GM23338 (cell line): ENCODE data around the gene JMJD1C.

ENCODE experiments used
- CREB1 ChIP-seq: fragments of 250-450 bp; sonication (Bioruptor Pico); IDR thresholded peaks from 2 replicates; pipeline ENCODE4 v1.5.0; 2020; ENCODE audit warnings: low read depth, mild to moderate bottlenecking, moderate library complexity
- CTCF ChIP-seq, 2 experiments: fragments of 200-600 bp in 1 of 2; sonication (generic) in 1 of 2; conservative IDR thresholded peaks; 2 replicates each; pipeline versions ENCODE4 v1.5.1 to v1.6.1; 2016 to 2017; ENCODE audit warnings: antibody characterized with exemption in 2 of 2, low read depth in 2 of 2, mild to moderate bottlenecking in 2 of 2, moderate library complexity in 1 of 2
- EZH2 ChIP-seq: fragments of 200-600 bp; sonication (generic); IDR thresholded peaks from one replicate; pipeline ENCODE4 v1.8.0; 2017; ENCODE audit warnings: antibody characterized with exemption, mild to moderate bottlenecking, low read depth; ENCODE audit not compliant: unreplicated experiment
- EZH2phosphoT487 ChIP-seq: fragments of 200-600 bp; sonication (generic); IDR thresholded peaks from one replicate; pipeline ENCODE4 v1.8.1; 2018; ENCODE audit warnings: antibody characterized with exemption; ENCODE audit not compliant: unreplicated experiment
- JUNB ChIP-seq: IDR thresholded peaks from one replicate; pipeline ENCODE4 v1.6.1; 2016; ENCODE audit warnings: antibody characterized with exemption; ENCODE audit not compliant: unreplicated experiment
- NANOG ChIP-seq: IDR thresholded peaks from 2 replicates; pipeline ENCODE4 v1.6.1; 2016; ENCODE audit warnings: antibody characterized with exemption, borderline replicate concordance
- POLR2AphosphoS5 ChIP-seq: IDR thresholded peaks from 2 replicates; pipeline ENCODE4 v1.6.1; 2016; ENCODE audit warnings: antibody characterized with exemption, low read depth
- REST ChIP-seq: IDR thresholded peaks from one replicate; pipeline ENCODE4 v1.6.1; 2018; ENCODE audit warnings: antibody characterized with exemption; ENCODE audit not compliant: unreplicated experiment
- STAT1 ChIP-seq: IDR thresholded peaks from one replicate; pipeline ENCODE4 v1.6.1; 2016; ENCODE audit warnings: antibody characterized with exemption; ENCODE audit not compliant: unreplicated experiment
- ZNF114 ChIP-seq: fragments of 250-450 bp; sonication (Bioruptor Pico); IDR thresholded peaks from 2 replicates; pipeline ENCODE4 v1.5.0; 2020; ENCODE audit warnings: mild to moderate bottlenecking, moderate library complexity
- ZNF331 ChIP-seq: fragments of 250-450 bp; sonication (Bioruptor Pico); IDR thresholded peaks from 2 replicates; pipeline ENCODE4 v1.5.0; 2020; ENCODE audit warnings: low read depth, mild to moderate bottlenecking, moderate library complexity
- TF ChIP-seq, protein P1 (sequence below): IDR thresholded peaks from 2 replicates; pipeline ENCODE4 v1.6.1; 2016; ENCODE audit warnings: antibody characterized with exemption
- TF ChIP-seq, protein P2 (sequence below): fragments of 250-450 bp; sonication (Bioruptor Pico); IDR thresholded peaks from 2 replicates; pipeline ENCODE4 v1.5.0; 2020; ENCODE audit warnings: mild to moderate bottlenecking, moderate library complexity

GRCh38 chr10:63275094-63275493 is 190.7 kb downstream of the JMJD1C start:
- no peak for TF ChIP-seq CTCF (conservative IDR thresholded peaks at IDR 0.05; ENCODE audit: low read depth in 2 of 2)
- no peak for TF ChIP-seq EZH2
- TF ChIP-seq POLR2AphosphoS5: no peak
- TF ChIP-seq REST: no peak
- TF ChIP-seq, protein P1, sequence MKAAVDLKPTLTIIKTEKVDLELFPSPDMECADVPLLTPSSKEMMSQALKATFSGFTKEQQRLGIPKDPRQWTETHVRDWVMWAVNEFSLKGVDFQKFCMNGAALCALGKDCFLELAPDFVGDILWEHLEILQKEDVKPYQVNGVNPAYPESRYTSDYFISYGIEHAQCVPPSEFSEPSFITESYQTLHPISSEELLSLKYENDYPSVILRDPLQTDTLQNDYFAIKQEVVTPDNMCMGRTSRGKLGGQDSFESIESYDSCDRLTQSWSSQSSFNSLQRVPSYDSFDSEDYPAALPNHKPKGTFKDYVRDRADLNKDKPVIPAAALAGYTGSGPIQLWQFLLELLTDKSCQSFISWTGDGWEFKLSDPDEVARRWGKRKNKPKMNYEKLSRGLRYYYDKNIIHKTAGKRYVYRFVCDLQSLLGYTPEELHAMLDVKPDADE: no peak
- no peak for TF ChIP-seq EZH2phosphoT487
- no peak for TF ChIP-seq JUNB
- TF ChIP-seq STAT1: no peak
- no peak for TF ChIP-seq NANOG
- no peak for TF ChIP-seq CREB1 (CRISPR knock-in tag)
- no peak for TF ChIP-seq ZNF114 (CRISPR knock-in tag)
- TF ChIP-seq, protein P2, sequence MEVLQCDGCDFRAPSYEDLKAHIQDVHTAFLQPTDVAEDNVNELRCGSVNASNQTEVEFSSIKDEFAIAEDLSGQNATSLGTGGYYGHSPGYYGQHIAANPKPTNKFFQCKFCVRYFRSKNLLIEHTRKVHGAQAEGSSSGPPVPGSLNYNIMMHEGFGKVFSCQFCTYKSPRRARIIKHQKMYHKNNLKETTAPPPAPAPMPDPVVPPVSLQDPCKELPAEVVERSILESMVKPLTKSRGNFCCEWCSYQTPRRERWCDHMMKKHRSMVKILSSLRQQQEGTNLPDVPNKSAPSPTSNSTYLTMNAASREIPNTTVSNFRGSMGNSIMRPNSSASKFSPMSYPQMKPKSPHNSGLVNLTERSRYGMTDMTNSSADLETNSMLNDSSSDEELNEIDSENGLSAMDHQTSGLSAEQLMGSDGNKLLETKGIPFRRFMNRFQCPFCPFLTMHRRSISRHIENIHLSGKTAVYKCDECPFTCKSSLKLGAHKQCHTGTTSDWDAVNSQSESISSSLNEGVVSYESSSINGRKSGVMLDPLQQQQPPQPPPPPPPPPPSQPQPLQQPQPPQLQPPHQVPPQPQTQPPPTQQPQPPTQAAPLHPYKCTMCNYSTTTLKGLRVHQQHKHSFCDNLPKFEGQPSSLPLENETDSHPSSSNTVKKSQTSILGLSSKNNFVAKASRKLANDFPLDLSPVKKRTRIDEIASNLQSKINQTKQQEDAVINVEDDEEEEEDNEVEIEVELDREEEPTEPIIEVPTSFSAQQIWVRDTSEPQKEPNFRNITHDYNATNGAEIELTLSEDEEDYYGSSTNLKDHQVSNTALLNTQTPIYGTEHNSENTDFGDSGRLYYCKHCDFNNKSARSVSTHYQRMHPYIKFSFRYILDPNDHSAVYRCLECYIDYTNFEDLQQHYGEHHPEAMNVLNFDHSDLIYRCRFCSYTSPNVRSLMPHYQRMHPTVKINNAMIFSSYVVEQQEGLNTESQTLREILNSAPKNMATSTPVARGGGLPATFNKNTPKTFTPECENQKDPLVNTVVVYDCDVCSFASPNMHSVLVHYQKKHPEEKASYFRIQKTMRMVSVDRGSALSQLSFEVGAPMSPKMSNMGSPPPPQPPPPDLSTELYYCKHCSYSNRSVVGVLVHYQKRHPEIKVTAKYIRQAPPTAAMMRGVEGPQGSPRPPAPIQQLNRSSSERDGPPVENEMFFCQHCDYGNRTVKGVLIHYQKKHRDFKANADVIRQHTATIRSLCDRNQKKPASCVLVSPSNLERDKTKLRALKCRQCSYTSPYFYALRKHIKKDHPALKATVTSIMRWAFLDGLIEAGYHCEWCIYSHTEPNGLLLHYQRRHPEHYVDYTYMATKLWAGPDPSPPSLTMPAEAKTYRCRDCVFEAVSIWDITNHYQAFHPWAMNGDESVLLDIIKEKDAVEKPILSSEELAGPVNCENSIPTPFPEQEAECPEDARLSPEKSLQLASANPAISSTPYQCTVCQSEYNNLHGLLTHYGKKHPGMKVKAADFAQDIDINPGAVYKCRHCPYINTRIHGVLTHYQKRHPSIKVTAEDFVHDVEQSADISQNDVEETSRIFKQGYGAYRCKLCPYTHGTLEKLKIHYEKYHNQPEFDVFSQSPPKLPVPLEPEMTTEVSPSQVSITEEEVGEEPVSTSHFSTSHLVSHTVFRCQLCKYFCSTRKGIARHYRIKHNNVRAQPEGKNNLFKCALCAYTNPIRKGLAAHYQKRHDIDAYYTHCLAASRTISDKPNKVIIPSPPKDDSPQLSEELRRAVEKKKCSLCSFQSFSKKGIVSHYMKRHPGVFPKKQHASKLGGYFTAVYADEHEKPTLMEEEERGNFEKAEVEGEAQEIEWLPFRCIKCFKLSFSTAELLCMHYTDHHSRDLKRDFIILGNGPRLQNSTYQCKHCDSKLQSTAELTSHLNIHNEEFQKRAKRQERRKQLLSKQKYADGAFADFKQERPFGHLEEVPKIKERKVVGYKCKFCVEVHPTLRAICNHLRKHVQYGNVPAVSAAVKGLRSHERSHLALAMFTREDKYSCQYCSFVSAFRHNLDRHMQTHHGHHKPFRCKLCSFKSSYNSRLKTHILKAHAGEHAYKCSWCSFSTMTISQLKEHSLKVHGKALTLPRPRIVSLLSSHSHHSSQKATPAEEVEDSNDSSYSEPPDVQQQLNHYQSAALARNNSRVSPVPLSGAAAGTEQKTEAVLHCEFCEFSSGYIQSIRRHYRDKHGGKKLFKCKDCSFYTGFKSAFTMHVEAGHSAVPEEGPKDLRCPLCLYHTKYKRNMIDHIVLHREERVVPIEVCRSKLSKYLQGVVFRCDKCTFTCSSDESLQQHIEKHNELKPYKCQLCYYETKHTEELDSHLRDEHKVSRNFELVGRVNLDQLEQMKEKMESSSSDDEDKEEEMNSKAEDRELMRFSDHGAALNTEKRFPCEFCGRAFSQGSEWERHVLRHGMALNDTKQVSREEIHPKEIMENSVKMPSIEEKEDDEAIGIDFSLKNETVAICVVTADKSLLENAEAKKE: no peak
- TF ChIP-seq ZNF331: no peak
